Loucy (cell line): ENCODE results near the gene CROCC2.

Source experiments
- H2AFZ ChIP-seq: fragments of 200-600 bp; sonication (generic); 2 replicates; pipeline ENCODE4 v1.6.0; 2016; ENCODE audit warnings: antibody characterized with exemption, mild to moderate bottlenecking, low read length, moderate library complexity
- H3F3A ChIP-seq: fragments of 200-600 bp; 2 replicates; pipeline ENCODE4 v1.6.0; 2016; ENCODE audit warnings: antibody characterized with exemption, low read depth, mild to moderate bottlenecking
- H3K27me3 ChIP-seq: fragments of 200-600 bp; sonication (generic); 2 replicates; pipeline ENCODE4 v1.6.1; 2014; ENCODE audit warnings: low read length, mild to moderate bottlenecking; ENCODE audit not compliant: insufficient read depth, poor library complexity, severe bottlenecking
- H3K36me3 ChIP-seq: fragments of 200-600 bp; sonication (generic); 2 replicates; pipeline ENCODE4 v1.6.1; 2016; ENCODE audit warnings: low read length; ENCODE audit not compliant: insufficient read depth
- H3K4me1 ChIP-seq: fragments of 200-600 bp; sonication (generic); 2 replicates; pipeline ENCODE4 v1.5.1; 2014; ENCODE audit warnings: low read length, mild to moderate bottlenecking; ENCODE audit not compliant: insufficient read depth, poor library complexity, severe bottlenecking
- H3K4me2 ChIP-seq: fragments of 200-600 bp; sonication (generic); 2 replicates; pipeline ENCODE4 v1.6.0; 2014; ENCODE audit warnings: antibody characterized with exemption, low read length, low read depth, mild to moderate bottlenecking; ENCODE audit not compliant: poor library complexity, severe bottlenecking
- H3K4me3 ChIP-seq: fragments of 200-600 bp; sonication (generic); 2 replicates; pipeline ENCODE4 v1.5.1; 2014; ENCODE audit warnings: low read length, mild to moderate bottlenecking, mixed read lengths; ENCODE audit not compliant: poor library complexity, severe bottlenecking
- H3K79me2 ChIP-seq: fragments of 200-600 bp; sonication (generic); 2 replicates; pipeline ENCODE4 v1.6.1; 2014; ENCODE audit warnings: low read length; ENCODE audit not compliant: insufficient read depth
- H3K9ac ChIP-seq: fragments of 200-600 bp; sonication (generic); 2 replicates; pipeline ENCODE4 v1.6.0; 2014; ENCODE audit warnings: mild to moderate bottlenecking, low read depth, low read length, moderate library complexity; ENCODE audit not compliant: poor library complexity, severe bottlenecking
- H3K9me2 ChIP-seq: fragments of 200-600 bp; sonication (generic); replicated peaks from 2 replicates; pipeline ENCODE4 v1.6.1; 2016; ENCODE audit warnings: low read depth, low read length, mixed read lengths
- H3K9me3 ChIP-seq: fragments of 200-600 bp; sonication (generic); 2 replicates; pipeline ENCODE4 v1.6.1; 2014; ENCODE audit warnings: mild to moderate bottlenecking, antibody characterized with exemption, low read length, low read depth; ENCODE audit not compliant: insufficient read depth
- H4K20me1 ChIP-seq: fragments of 200-600 bp; sonication (generic); 2 replicates; pipeline ENCODE4 v1.6.0; 2014; ENCODE audit warnings: antibody characterized with exemption, low read length, mild to moderate bottlenecking; ENCODE audit not compliant: insufficient read depth, poor library complexity, severe bottlenecking
- EZH2phosphoT487 ChIP-seq: fragments of 200-600 bp; IDR thresholded peaks from 2 replicates; pipeline ENCODE4 v1.6.1; 2018; ENCODE audit warnings: antibody characterized with exemption, mild to moderate bottlenecking, moderate library complexity, borderline replicate concordance
- TF ChIP-seq, protein P1 (sequence below): fragments of 200-600 bp; sonication (generic); conservative IDR thresholded peaks from 2 replicates; pipeline ENCODE4 v1.5.1; 2014; ENCODE audit warnings: mild to moderate bottlenecking, antibody characterized with exemption, low read length

CROCC2 gene

DNA sequence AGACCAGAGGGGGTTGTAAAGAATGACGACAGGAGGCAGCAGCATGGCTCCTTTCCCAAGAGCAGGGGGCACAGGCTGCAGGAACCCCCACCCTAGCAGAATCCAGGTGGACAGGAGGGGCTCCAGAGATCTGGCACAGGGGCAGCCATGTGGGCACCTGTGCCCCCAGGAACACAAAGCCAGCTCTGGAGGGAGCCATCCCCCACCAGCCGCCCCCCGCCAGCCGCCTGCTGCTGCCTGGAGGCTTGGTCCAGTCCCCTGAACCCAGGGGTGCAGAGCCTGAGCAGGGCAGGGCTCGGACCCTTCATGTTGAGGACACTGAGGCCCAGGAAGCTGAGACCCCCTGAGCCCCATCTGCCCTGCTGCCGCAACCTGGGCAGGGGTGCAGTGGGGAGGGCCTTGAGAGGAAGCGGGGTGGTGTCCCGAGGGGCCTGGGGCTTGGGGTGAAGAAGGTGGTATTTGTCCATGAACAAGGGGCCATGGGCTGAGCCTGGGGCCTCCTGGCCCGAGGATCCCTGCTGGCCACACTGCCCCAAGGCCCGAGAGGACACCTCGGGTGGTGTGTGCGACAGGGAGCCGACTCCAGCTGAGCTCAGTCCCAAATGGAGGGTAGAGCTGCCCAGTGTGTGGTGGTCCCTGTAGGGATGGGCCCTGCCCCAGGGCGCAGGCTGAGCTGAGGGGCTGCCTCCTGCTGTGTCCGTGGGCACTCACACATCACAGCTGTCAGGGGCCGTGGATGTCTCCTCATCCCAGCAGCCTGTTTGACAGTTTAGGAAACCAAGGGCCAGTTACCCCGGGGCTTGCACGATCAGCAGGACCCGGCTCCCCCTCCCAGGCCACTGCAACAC is 52.5 kb downstream of the CROCC2 start:
- no peaks in the 10 kb centered on the region for H3K79me2 ChIP-seq

DNA sequence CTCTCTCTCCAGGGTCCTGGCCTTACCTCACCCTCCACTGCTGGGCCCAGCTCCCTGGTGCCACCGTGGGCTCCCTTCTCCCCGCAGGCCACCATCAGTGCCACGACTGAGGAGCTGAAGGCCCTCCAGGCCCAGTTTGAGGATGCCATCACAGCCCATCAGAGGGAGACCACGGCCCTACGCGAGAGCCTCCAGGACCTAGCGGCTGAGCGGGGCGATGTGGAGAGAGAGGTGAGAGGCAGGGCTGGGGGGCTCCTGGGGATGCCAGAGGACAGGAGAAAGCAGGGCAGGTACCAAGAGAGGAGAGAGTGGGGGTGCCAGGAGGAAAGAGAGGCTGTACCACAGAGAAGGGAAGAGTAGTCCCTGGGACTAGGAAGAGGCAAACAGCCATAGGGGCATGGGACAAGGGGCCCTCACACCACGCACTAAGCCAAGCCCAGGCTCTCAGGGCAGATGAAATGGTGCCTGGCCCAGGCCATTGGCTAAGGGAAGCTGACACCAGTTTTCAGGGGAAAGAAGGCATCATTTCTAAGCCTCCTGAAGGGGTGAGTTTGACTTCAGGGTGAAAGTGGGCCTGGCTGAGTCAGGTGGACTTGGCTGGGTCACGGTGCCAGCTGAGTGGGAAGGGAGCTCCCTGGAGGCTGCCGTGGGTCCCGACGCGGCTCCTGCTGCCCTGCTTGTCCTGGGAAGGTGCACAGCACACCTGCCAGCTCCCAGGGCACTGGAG is 53.2 kb downstream of the CROCC2 start:
- TF ChIP-seq, protein P1, sequence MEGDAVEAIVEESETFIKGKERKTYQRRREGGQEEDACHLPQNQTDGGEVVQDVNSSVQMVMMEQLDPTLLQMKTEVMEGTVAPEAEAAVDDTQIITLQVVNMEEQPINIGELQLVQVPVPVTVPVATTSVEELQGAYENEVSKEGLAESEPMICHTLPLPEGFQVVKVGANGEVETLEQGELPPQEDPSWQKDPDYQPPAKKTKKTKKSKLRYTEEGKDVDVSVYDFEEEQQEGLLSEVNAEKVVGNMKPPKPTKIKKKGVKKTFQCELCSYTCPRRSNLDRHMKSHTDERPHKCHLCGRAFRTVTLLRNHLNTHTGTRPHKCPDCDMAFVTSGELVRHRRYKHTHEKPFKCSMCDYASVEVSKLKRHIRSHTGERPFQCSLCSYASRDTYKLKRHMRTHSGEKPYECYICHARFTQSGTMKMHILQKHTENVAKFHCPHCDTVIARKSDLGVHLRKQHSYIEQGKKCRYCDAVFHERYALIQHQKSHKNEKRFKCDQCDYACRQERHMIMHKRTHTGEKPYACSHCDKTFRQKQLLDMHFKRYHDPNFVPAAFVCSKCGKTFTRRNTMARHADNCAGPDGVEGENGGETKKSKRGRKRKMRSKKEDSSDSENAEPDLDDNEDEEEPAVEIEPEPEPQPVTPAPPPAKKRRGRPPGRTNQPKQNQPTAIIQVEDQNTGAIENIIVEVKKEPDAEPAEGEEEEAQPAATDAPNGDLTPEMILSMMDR = no peak
- TF ChIP-seq EZH2phosphoT487 = no peak
- Histone ChIP-seq H3K4me2 (no peak overlapping the region), H3K9me3 (no peaks in the 10 kb centered on the region), H3K36me3 (no peaks in the 10 kb centered on the region), H3K9me2 (no peaks in the 10 kb centered on the region), H3K4me3 (no peak overlapping the region), H2AFZ (no peak overlapping the region), H3K4me1 (no peaks in the 10 kb centered on the region), H3F3A (no peaks in the 10 kb centered on the region), H4K20me1 (no peaks in the 10 kb centered on the region), H3K9ac (no peak overlapping the region), H3K27me3 (no peaks in the 10 kb centered on the region), H3K79me2 (no peaks in the 10 kb centered on the region)

More for the DNA sequence above, 52.5 kb downstream of the CROCC2 start:
- Histone ChIP-seq H3F3A (no peaks in the 10 kb centered on the region), H4K20me1 (no peaks in the 10 kb centered on the region), H3K4me3 (no peak overlapping the region), H3K4me2 (no peak overlapping the region), H3K9me3 (no peaks in the 10 kb centered on the region), H3K4me1 (no peaks in the 10 kb centered on the region), H3K36me3 (no peaks in the 10 kb centered on the region), H3K9me2 (no peaks in the 10 kb centered on the region), H3K9ac (no peak overlapping the region), H3K27me3 (no peaks in the 10 kb centered on the region), H2AFZ (no peak overlapping the region)
- no peak for TF ChIP-seq EZH2phosphoT487
- TF ChIP-seq, protein P1 = no peak

DNA sequence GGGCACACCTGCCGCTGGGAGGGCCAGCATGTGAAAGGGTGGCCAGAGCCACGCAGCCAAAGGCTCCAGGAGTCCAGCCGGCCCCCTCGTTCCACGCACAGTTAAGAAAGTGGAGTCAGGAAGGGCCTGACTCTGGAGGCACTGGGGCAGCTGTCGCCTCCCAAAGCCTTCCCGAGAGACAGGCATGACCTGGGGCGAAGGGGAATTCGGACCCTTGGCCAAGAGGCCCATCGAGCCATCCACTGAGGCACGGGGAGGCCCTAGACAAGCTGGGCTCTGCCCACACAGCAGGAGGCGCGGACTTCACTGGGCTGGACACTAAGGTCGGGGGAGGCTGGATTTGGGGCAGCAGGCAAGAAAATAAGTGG is 53.8 kb downstream of the CROCC2 start:
- Histone ChIP-seq H2AFZ (no peak overlapping the region), H3K9ac (no peak overlapping the region), H3K4me2 (no peak overlapping the region), H3K4me3 (no peak overlapping the region), H3K79me2 (no peaks in the 10 kb centered on the region), H3K4me1 (no peaks in the 10 kb centered on the region), H4K20me1 (no peaks in the 10 kb centered on the region), H3K36me3 (no peaks in the 10 kb centered on the region), H3F3A (no peaks in the 10 kb centered on the region), H3K9me2 (no peaks in the 10 kb centered on the region), H3K27me3 (no peaks in the 10 kb centered on the region), H3K9me3 (no peaks in the 10 kb centered on the region; the same call in 1 of the 2 replicates)
- TF ChIP-seq, protein P1 = no peak
- TF ChIP-seq EZH2phosphoT487 = no peak
